ENCODE measurements around the gene ACKR4.

GRCh38 chr3:132643366-132643765 is 46.3 kb downstream of the ACKR4 start:
- TF ChIP-seq CTCF (IDR thresholded peaks at IDR 0.05) (no peak), POLR2A (IDR thresholded peaks at IDR 0.05) (no peak)
